Stimulated activated naive CD4-positive, alpha-beta T cell treated with Interleukin-2 at 50 U/mL for 16 hours (primary cell): ENCODE data around the gene MTMR8.

Source experiments
- DNase-seq: peaks from one replicate; lab custom pipeline; 2025; lab: John Stamatoyannopoulos, UW

MTMR8 gene

GRCh38 chrX:64306712-64307111, 88.5 kb downstream of the MTMR8 start:
- DNase-seq = no peak

- no peak for DNase-seq
Measured at GRCh38 chrX:64291123-64291522, 104.1 kb downstream of the MTMR8 start.

- no peak for DNase-seq
Measured at GRCh38 chrX:64265265-64265664, 130.0 kb downstream of the MTMR8 start.

- no peak for DNase-seq
Measured at GRCh38 chrX:64230123-64230970, 164.9 kb downstream of the MTMR8 start, which contains the start of gene ASB12. TSS of gene ASB12 (minus strand) at chrX:64230607. CDS start at chrX:64225650, 4,957 bp downstream.

GRCh38 chrX:64229154-64229553, 166.1 kb downstream of the MTMR8 start:
- DNase-seq = no peak
